Stimulated activated CD8-positive, alpha-beta memory T cell treated with anti-CD3 and anti-CD28 coated beads, Interleukin-4, amount 100 ng/mL, for 48 hours (primary cell): ENCODE measurements around the gene PIP4K2A.
"Not testable (repeated sequence)": the region's sequence is repeated elsewhere in the genome, so short reads cannot be mapped to it uniquely, and the experiment has no call there.

Experiments used
- DNase-seq: peaks from one replicate; pipeline ENCODE4 v3.0.0-alpha.2; 2020

Gene PIP4K2A

GRCh38 chr10:22548344-22548743 lies 166.0 kb downstream of the PIP4K2A start:
- DNase-seq, result no peak

GRCh38 chr10:22545643-22546042 lies 168.7 kb downstream of the PIP4K2A start:
- no peak for DNase-seq

GRCh38 chr10:22544325-22545068 lies 169.9 kb downstream of the PIP4K2A start:
- DNase-seq, result no peak

- no peak for DNase-seq
Observed at GRCh38 chr10:22542773-22543172, 171.6 kb downstream of the PIP4K2A start.

- no peak for DNase-seq
Observed at GRCh38 chr10:22541900-22542299, 172.5 kb downstream of the PIP4K2A start.

GRCh38 chr10:22539579-22540298 lies 174.6 kb downstream of the PIP4K2A start:
- no peak for DNase-seq

- DNase-seq, result no peak
Observed at GRCh38 chr10:22537810-22538209, 176.6 kb downstream of the PIP4K2A start.

GRCh38 chr10:22536620-22537019 lies 177.8 kb downstream of the PIP4K2A start:
- no peak for DNase-seq

GRCh38 chr10:22534849-22535604 lies 179.4 kb downstream of the PIP4K2A start:
- no peak for DNase-seq

- no peak for DNase-seq
Observed at GRCh38 chr10:22531441-22531840, 182.9 kb downstream of the PIP4K2A start.

GRCh38 chr10:22531008-22531407 lies 183.4 kb downstream of the PIP4K2A start:
- no peak for DNase-seq

- no peak for DNase-seq
Observed at GRCh38 chr10:22527520-22527919, 186.9 kb downstream of the PIP4K2A start.

- not testable (repeated sequence) for DNase-seq
Observed at GRCh38 chr10:22524333-22524732, 190.0 kb downstream of the PIP4K2A start.

- DNase-seq, result not testable (repeated sequence)
Observed at GRCh38 chr10:22520645-22521044, 193.7 kb downstream of the PIP4K2A start.

GRCh38 chr10:22518167-22518724 lies 196.1 kb downstream of the PIP4K2A start:
- DNase-seq, result no peak

GRCh38 chr10:22515009-22515408 lies 199.4 kb downstream of the PIP4K2A start:
- no peak for DNase-seq

GRCh38 chr10:22514414-22514758 lies 200.0 kb downstream of the PIP4K2A start:
- not testable (repeated sequence) for DNase-seq

GRCh38 chr10:22513483-22514413 lies 200.6 kb downstream of the PIP4K2A start:
- not testable (repeated sequence) for DNase-seq

GRCh38 chr10:22512015-22512414 lies 202.4 kb downstream of the PIP4K2A start:
- not testable (repeated sequence) for DNase-seq

GRCh38 chr10:22508214-22508613 lies 206.2 kb downstream of the PIP4K2A start:
- not testable (repeated sequence) for DNase-seq

GRCh38 chr10:22505911-22506685 lies 208.3 kb downstream of the PIP4K2A start:
- peak; percentile 64 for DNase-seq
